ENCODE data around the gene PERCC1. TPM values are rescaled to one million over a fixed set of nuclear protein-coding genes. Genes with fewer than 3 reads are reported as not detected.

PERCC1 gene
- total RNA-seq, 1 experiment from 2014 or later: not detected

DNA sequence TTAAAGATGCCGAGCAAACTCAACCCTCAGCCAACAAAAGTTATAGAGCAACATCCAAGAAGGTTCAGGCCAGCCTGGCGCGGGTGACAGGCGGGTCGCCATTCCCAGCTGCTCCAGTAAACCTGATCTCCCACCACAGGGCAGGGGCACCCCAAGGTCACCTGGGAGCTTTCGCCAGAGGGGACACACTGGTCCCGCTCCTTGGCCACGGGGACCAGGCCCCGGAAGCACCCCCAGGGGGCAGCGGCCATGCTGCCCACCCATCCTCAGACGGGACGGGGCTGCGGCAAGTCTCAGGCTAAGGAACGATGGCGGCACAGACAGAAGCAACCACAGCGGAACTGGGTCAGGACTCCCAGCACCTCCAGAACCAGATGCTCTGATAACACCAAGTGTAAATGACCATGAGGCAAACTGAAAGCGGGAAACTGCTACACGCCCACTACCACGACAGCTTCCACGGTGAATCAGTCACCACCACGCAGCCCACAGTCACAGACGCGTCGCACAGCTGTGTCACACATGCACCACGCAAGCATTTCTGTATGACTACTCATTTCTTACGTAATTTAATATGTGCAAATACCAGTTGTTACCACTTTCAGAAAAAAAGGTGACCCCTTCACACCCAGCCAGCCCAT lies 27.6 kb downstream of the PERCC1 start:
- no peak for DNase-seq (ENCODE audit: low spot score)
- no peaks in the 10 kb centered on the region for H3K36me3 Mint-ChIP-seq
- no peak overlapping the region for H3K27ac Mint-ChIP-seq
- no peaks in the 10 kb centered on the region for H3K27me3 Mint-ChIP-seq (ENCODE audit: low read depth)
- TF ChIP-seq NFE2L1 (CRISPR knock-in tag; IDR thresholded peaks at IDR 0.05) (no peak), RORB (CRISPR knock-in tag; IDR thresholded peaks at IDR 0.05) (no peak), MYBL2 (CRISPR knock-in tag; IDR thresholded peaks at IDR 0.05) (no peak), TEAD4 (CRISPR knock-in tag; IDR thresholded peaks at IDR 0.05) (no peak), ELF4 (CRISPR knock-in tag; IDR thresholded peaks at IDR 0.05; ENCODE audit: low read depth) (no peak), RELA (CRISPR knock-in tag; IDR thresholded peaks at IDR 0.05; ENCODE audit: borderline replicate concordance) (no peak), ESRRA (CRISPR knock-in tag; IDR thresholded peaks at IDR 0.05; ENCODE audit: borderline replicate concordance) (no peak), GTF2I (CRISPR knock-in tag; conservative IDR thresholded peaks at IDR 0.05) (no peak), ZBTB21 (CRISPR knock-in tag; IDR thresholded peaks at IDR 0.05; ENCODE audit: borderline replicate concordance) (no peak), GABPB1 (CRISPR knock-in tag; IDR thresholded peaks at IDR 0.05) (no peak), FOXK1 (CRISPR knock-in tag; IDR thresholded peaks at IDR 0.05) (no peak), KAT7 (CRISPR knock-in tag; IDR thresholded peaks at IDR 0.05; ENCODE audit: borderline replicate concordance) (no peak), TCF7 (CRISPR knock-in tag; IDR thresholded peaks at IDR 0.05; ENCODE audit: low read depth) (no peak)
- TF ChIP-seq, protein P1, sequence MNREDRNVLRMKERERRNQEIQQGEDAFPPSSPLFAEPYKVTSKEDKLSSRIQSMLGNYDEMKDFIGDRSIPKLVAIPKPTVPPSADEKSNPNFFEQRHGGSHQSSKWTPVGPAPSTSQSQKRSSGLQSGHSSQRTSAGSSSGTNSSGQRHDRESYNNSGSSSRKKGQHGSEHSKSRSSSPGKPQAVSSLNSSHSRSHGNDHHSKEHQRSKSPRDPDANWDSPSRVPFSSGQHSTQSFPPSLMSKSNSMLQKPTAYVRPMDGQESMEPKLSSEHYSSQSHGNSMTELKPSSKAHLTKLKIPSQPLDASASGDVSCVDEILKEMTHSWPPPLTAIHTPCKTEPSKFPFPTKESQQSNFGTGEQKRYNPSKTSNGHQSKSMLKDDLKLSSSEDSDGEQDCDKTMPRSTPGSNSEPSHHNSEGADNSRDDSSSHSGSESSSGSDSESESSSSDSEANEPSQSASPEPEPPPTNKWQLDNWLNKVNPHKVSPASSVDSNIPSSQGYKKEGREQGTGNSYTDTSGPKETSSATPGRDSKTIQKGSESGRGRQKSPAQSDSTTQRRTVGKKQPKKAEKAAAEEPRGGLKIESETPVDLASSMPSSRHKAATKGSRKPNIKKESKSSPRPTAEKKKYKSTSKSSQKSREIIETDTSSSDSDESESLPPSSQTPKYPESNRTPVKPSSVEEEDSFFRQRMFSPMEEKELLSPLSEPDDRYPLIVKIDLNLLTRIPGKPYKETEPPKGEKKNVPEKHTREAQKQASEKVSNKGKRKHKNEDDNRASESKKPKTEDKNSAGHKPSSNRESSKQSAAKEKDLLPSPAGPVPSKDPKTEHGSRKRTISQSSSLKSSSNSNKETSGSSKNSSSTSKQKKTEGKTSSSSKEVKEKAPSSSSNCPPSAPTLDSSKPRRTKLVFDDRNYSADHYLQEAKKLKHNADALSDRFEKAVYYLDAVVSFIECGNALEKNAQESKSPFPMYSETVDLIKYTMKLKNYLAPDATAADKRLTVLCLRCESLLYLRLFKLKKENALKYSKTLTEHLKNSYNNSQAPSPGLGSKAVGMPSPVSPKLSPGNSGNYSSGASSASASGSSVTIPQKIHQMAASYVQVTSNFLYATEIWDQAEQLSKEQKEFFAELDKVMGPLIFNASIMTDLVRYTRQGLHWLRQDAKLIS (CRISPR knock-in tag; IDR thresholded peaks at IDR 0.05; ENCODE audit: borderline replicate concordance): no peak
- TF ChIP-seq, protein P2, sequence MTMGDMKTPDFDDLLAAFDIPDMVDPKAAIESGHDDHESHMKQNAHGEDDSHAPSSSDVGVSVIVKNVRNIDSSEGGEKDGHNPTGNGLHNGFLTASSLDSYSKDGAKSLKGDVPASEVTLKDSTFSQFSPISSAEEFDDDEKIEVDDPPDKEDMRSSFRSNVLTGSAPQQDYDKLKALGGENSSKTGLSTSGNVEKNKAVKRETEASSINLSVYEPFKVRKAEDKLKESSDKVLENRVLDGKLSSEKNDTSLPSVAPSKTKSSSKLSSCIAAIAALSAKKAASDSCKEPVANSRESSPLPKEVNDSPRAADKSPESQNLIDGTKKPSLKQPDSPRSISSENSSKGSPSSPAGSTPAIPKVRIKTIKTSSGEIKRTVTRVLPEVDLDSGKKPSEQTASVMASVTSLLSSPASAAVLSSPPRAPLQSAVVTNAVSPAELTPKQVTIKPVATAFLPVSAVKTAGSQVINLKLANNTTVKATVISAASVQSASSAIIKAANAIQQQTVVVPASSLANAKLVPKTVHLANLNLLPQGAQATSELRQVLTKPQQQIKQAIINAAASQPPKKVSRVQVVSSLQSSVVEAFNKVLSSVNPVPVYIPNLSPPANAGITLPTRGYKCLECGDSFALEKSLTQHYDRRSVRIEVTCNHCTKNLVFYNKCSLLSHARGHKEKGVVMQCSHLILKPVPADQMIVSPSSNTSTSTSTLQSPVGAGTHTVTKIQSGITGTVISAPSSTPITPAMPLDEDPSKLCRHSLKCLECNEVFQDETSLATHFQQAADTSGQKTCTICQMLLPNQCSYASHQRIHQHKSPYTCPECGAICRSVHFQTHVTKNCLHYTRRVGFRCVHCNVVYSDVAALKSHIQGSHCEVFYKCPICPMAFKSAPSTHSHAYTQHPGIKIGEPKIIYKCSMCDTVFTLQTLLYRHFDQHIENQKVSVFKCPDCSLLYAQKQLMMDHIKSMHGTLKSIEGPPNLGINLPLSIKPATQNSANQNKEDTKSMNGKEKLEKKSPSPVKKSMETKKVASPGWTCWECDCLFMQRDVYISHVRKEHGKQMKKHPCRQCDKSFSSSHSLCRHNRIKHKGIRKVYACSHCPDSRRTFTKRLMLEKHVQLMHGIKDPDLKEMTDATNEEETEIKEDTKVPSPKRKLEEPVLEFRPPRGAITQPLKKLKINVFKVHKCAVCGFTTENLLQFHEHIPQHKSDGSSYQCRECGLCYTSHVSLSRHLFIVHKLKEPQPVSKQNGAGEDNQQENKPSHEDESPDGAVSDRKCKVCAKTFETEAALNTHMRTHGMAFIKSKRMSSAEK (CRISPR knock-in tag; IDR thresholded peaks at IDR 0.05; ENCODE audit: borderline replicate concordance): no peak
- TF ChIP-seq, protein P3, sequence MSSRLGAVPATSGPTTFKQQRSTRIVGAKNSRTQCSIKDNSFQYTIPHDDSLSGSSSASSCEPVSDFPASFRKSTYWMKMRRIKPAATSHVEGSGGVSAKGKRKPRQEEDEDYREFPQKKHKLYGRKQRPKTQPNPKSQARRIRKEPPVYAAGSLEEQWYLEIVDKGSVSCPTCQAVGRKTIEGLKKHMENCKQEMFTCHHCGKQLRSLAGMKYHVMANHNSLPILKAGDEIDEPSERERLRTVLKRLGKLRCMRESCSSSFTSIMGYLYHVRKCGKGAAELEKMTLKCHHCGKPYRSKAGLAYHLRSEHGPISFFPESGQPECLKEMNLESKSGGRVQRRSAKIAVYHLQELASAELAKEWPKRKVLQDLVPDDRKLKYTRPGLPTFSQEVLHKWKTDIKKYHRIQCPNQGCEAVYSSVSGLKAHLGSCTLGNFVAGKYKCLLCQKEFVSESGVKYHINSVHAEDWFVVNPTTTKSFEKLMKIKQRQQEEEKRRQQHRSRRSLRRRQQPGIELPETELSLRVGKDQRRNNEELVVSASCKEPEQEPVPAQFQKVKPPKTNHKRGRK (CRISPR knock-in tag; IDR thresholded peaks at IDR 0.05; ENCODE audit: borderline replicate concordance): no peak
- TF ChIP-seq, protein P4, sequence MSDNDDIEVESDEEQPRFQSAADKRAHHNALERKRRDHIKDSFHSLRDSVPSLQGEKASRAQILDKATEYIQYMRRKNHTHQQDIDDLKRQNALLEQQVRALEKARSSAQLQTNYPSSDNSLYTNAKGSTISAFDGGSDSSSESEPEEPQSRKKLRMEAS (CRISPR knock-in tag; IDR thresholded peaks at IDR 0.05): no peak
- TF ChIP-seq, protein P5, sequence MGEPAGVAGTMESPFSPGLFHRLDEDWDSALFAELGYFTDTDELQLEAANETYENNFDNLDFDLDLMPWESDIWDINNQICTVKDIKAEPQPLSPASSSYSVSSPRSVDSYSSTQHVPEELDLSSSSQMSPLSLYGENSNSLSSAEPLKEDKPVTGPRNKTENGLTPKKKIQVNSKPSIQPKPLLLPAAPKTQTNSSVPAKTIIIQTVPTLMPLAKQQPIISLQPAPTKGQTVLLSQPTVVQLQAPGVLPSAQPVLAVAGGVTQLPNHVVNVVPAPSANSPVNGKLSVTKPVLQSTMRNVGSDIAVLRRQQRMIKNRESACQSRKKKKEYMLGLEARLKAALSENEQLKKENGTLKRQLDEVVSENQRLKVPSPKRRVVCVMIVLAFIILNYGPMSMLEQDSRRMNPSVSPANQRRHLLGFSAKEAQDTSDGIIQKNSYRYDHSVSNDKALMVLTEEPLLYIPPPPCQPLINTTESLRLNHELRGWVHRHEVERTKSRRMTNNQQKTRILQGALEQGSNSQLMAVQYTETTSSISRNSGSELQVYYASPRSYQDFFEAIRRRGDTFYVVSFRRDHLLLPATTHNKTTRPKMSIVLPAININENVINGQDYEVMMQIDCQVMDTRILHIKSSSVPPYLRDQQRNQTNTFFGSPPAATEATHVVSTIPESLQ (CRISPR knock-in tag; IDR thresholded peaks at IDR 0.05): no peak
- TF ChIP-seq, protein P6, sequence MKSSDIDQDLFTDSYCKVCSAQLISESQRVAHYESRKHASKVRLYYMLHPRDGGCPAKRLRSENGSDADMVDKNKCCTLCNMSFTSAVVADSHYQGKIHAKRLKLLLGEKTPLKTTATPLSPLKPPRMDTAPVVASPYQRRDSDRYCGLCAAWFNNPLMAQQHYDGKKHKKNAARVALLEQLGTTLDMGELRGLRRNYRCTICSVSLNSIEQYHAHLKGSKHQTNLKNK (CRISPR knock-in tag; IDR thresholded peaks at IDR 0.05): no peak
- CTCF ChIA-PET: interaction anchor here (1.3 kb wide), 1 partner anchor 247 kb away, joined by 3 read pairs; no protein-coding TSS in a partner anchor
- ATAC-seq: no peak
- H3K4me3 Mint-ChIP-seq: no peak overlapping the region
- no peaks in the 10 kb centered on the region for H3K9me3 Mint-ChIP-seq
- POLR2A ChIA-PET: no interaction called here
- no peaks in the 10 kb centered on the region for H3K4me1 Mint-ChIP-seq
